ENCODE measurements around the gene GSTK1.

Gene GSTK1

GRCh38 chr7:143225047-143225446 is 38.2 kb upstream of the GSTK1 start:
- Histone ChIP-seq H3K27me3 (replicated peaks; ENCODE audit: insufficient read depth, low read length) (no peaks in the 10 kb centered on the region), H3K4me2 (ENCODE audit: low read depth, low read length) (no peak overlapping the region), H3K36me3 (replicated peaks; ENCODE audit: insufficient read depth, low read length) (no peaks in the 10 kb centered on the region), H3K9ac (ENCODE audit: low read length) (no peak overlapping the region), H3K4me3 (ENCODE audit: low read length) (no peak overlapping the region), H2AFZ (ENCODE audit: low read length) (no peak overlapping the region), H3K9me2 (replicated peaks; ENCODE audit: insufficient read depth, low read length) (no peaks in the 10 kb centered on the region), H3K9me3 (replicated peaks; ENCODE audit: insufficient read depth, low read length) (no peaks in the 10 kb centered on the region), H4K20me1 (ENCODE audit: insufficient read depth, low read length) (no peaks in the 10 kb centered on the region), H3K4me1 (ENCODE audit: low read length) (no peaks in the 10 kb centered on the region), H3K27ac (ENCODE audit: low read length) (no peak overlapping the region), H3K79me2 (ENCODE audit: low read length) (no peaks in the 10 kb centered on the region), H3F3A (ENCODE audit: insufficient read depth, low read length) (no peaks in the 10 kb centered on the region)
- DNase-seq: no peak
- TF ChIP-seq CTCF (IDR thresholded peaks at IDR 0.05; ENCODE audit: low read length) (no peak), EZH2phosphoT487 (IDR thresholded peaks at IDR 0.05; ENCODE audit: low read length) (no peak), EZH2 (optimal IDR thresholded peaks at IDR 0.05; ENCODE audit: low read depth, low read length) (no peak)

- Histone ChIP-seq H3F3A (ENCODE audit: insufficient read depth, low read length) (no peaks in the 10 kb centered on the region), H3K9ac (ENCODE audit: low read length) (no peak overlapping the region), H3K27ac (ENCODE audit: low read length) (no peak overlapping the region), H3K4me3 (ENCODE audit: low read length) (no peak overlapping the region), H3K9me2 (replicated peaks; ENCODE audit: insufficient read depth, low read length) (no peaks in the 10 kb centered on the region), H4K20me1 (ENCODE audit: insufficient read depth, low read length) (no peaks in the 10 kb centered on the region), H3K4me1 (ENCODE audit: low read length) (no peaks in the 10 kb centered on the region), H3K9me3 (replicated peaks; ENCODE audit: insufficient read depth, low read length) (no peaks in the 10 kb centered on the region), H3K36me3 (replicated peaks; ENCODE audit: insufficient read depth, low read length) (no peaks in the 10 kb centered on the region), H3K27me3 (replicated peaks; ENCODE audit: insufficient read depth, low read length) (no peaks in the 10 kb centered on the region), H3K79me2 (ENCODE audit: low read length) (no peaks in the 10 kb centered on the region), H3K4me2 (ENCODE audit: low read depth, low read length) (no peak overlapping the region), H2AFZ (ENCODE audit: low read length) (no peak overlapping the region)
- no peak for TF ChIP-seq EZH2phosphoT487 (IDR thresholded peaks at IDR 0.05; ENCODE audit: low read length)
- TF ChIP-seq EZH2 (optimal IDR thresholded peaks at IDR 0.05; ENCODE audit: low read depth, low read length): no peak
- no peak for DNase-seq
Measured at GRCh38 chr7:143227806-143228205, 35.4 kb upstream of the GSTK1 start.

- Histone ChIP-seq H4K20me1 (ENCODE audit: insufficient read depth, low read length) (no peaks in the 10 kb centered on the region), H3K4me2 (ENCODE audit: low read depth, low read length) (no peak overlapping the region), H3K27me3 (replicated peaks; ENCODE audit: insufficient read depth, low read length) (no peaks in the 10 kb centered on the region), H3K9me3 (replicated peaks; ENCODE audit: insufficient read depth, low read length) (no peaks in the 10 kb centered on the region), H3K4me3 (ENCODE audit: low read length) (no peak overlapping the region), H3K27ac (ENCODE audit: low read length) (no peak overlapping the region), H3K9ac (ENCODE audit: low read length) (no peak overlapping the region), H3K79me2 (ENCODE audit: low read length) (no peaks in the 10 kb centered on the region), H3K9me2 (replicated peaks; ENCODE audit: insufficient read depth, low read length) (no peaks in the 10 kb centered on the region), H2AFZ (ENCODE audit: low read length) (no peak overlapping the region), H3F3A (ENCODE audit: insufficient read depth, low read length) (no peaks in the 10 kb centered on the region), H3K36me3 (replicated peaks; ENCODE audit: insufficient read depth, low read length) (no peaks in the 10 kb centered on the region), H3K4me1 (ENCODE audit: low read length) (no peaks in the 10 kb centered on the region)
- no peak for TF ChIP-seq CTCF (IDR thresholded peaks at IDR 0.05; ENCODE audit: low read length)
- TF ChIP-seq EZH2 (optimal IDR thresholded peaks at IDR 0.05; ENCODE audit: low read depth, low read length): no peak
- TF ChIP-seq EZH2phosphoT487 (IDR thresholded peaks at IDR 0.05; ENCODE audit: low read length): no peak
- no peak for DNase-seq
Measured at GRCh38 chr7:143229054-143229790, 34.0 kb upstream of the GSTK1 start.

All from MM.1S (cell line).